Measurements from ENCODE around the gene CFAP77. TPM values are rescaled to one million over a fixed set of nuclear protein-coding genes. Genes with fewer than 3 reads are reported as not detected.

The CFAP77 gene
- polyA plus RNA-seq, 1 donor from 2014 or later: not detected

- no peaks in the 10 kb centered on the region for H3K79me2 ChIP-seq (replicated peaks; ENCODE audit: insufficient read depth, low read length)
- H3K9ac ChIP-seq (ENCODE audit: low read length): no peak overlapping the region
- H3F3A ChIP-seq (ENCODE audit: insufficient read depth, low read length, poor library complexity, severe bottlenecking): no peaks in the 10 kb centered on the region
- no peaks in the 10 kb centered on the region for H3K9me3 ChIP-seq (ENCODE audit: low read length)
- no peak overlapping the region for H3K27ac ChIP-seq (ENCODE audit: low read length)
- no peak overlapping the region for H2AFZ ChIP-seq (ENCODE audit: low read depth, low read length)
- no peak for TF ChIP-seq TAF1 (IDR thresholded peaks at IDR 0.05; ENCODE audit: low read depth)
- no peak for TF ChIP-seq CTCF (IDR thresholded peaks at IDR 0.05; ENCODE audit: poor library complexity, severe bottlenecking)
- H3K9me2 ChIP-seq (ENCODE audit: insufficient read depth, low read length): no peaks in the 10 kb centered on the region
- H3K4me3 ChIP-seq (ENCODE audit: low read length): no peak overlapping the region
- H3K27me3 ChIP-seq (ENCODE audit: insufficient read depth, low read depth, low read length): no peaks in the 10 kb centered on the region
- H4K20me1 ChIP-seq (ENCODE audit: insufficient read depth): no peaks in the 10 kb centered on the region
- H3K4me2 ChIP-seq (ENCODE audit: low read length): no peak overlapping the region
- H3K36me3 ChIP-seq (ENCODE audit: insufficient read depth, low read length): no peaks in the 10 kb centered on the region
These were observed 62.2 kb downstream of the CFAP77 start for GRCh38 chr9:132472199-132472598.

GRCh38 chr9:132472599-132472998 lies 62.6 kb downstream of the CFAP77 start:
- TF ChIP-seq CTCF (IDR thresholded peaks at IDR 0.05; ENCODE audit: poor library complexity, severe bottlenecking) (no peak), EZH2 (IDR thresholded peaks at IDR 0.05; ENCODE audit: borderline replicate concordance, insufficient read depth, low read length, poor library complexity, severe bottlenecking) (no peak), SMC3 (conservative IDR thresholded peaks at IDR 0.05; ENCODE audit: poor library complexity) (no peak)
- Histone ChIP-seq H3K9ac (ENCODE audit: low read length) (no peak overlapping the region), H3K4me3 (ENCODE audit: low read length) (no peak overlapping the region), H3K9me3 (ENCODE audit: low read length) (no peaks in the 10 kb centered on the region), H3K4me2 (ENCODE audit: low read length) (no peak overlapping the region), H3K9me2 (ENCODE audit: insufficient read depth, low read length) (no peaks in the 10 kb centered on the region), H4K20me1 (ENCODE audit: insufficient read depth) (no peaks in the 10 kb centered on the region), H3K79me2 (replicated peaks; ENCODE audit: insufficient read depth, low read length) (no peaks in the 10 kb centered on the region), H3F3A (ENCODE audit: insufficient read depth, low read length, poor library complexity, severe bottlenecking) (no peaks in the 10 kb centered on the region), H3K36me3 (ENCODE audit: insufficient read depth, low read length) (no peaks in the 10 kb centered on the region), H3K27ac (ENCODE audit: low read length) (no peak overlapping the region), H2AFZ (ENCODE audit: low read depth, low read length) (no peak overlapping the region), H3K27me3 (ENCODE audit: insufficient read depth, low read depth, low read length) (no peaks in the 10 kb centered on the region)

GRCh38 chr9:132474253-132474652 lies 64.2 kb downstream of the CFAP77 start:
- H3K9me3 ChIP-seq (ENCODE audit: low read length): no peaks in the 10 kb centered on the region
- H3K27ac ChIP-seq (ENCODE audit: low read length): no peak overlapping the region
- no peak for TF ChIP-seq RAD21 (conservative IDR thresholded peaks at IDR 0.05)
- no peak for TF ChIP-seq SMC3 (conservative IDR thresholded peaks at IDR 0.05; ENCODE audit: poor library complexity)
- no peak for TF ChIP-seq CTCF (IDR thresholded peaks at IDR 0.05; ENCODE audit: poor library complexity, severe bottlenecking)
- no peak for TF ChIP-seq REST (IDR thresholded peaks at IDR 0.05; ENCODE audit: borderline replicate concordance)
- no peak for TF ChIP-seq POLR2AphosphoS5 (IDR thresholded peaks at IDR 0.05)
- no peak for TF ChIP-seq EP300 (conservative IDR thresholded peaks at IDR 0.05; ENCODE audit: poor library complexity, severe bottlenecking)
- no peak for TF ChIP-seq EZH2 (IDR thresholded peaks at IDR 0.05; ENCODE audit: borderline replicate concordance, insufficient read depth, low read length, poor library complexity, severe bottlenecking)
- no peak for TF ChIP-seq MXI1 (conservative IDR thresholded peaks at IDR 0.05; ENCODE audit: poor library complexity, severe bottlenecking)
- no peak for TF ChIP-seq TAF1 (IDR thresholded peaks at IDR 0.05; ENCODE audit: low read depth)
- H3K4me3 ChIP-seq (ENCODE audit: low read length): no peak overlapping the region
- H3K9ac ChIP-seq (ENCODE audit: low read length): no peak overlapping the region
- no peaks in the 10 kb centered on the region for H3K36me3 ChIP-seq (ENCODE audit: insufficient read depth, low read length)
- no peaks in the 10 kb centered on the region for H3K27me3 ChIP-seq (ENCODE audit: insufficient read depth, low read depth, low read length)
- no peak overlapping the region for H3K4me2 ChIP-seq (ENCODE audit: low read length)
- no peaks in the 10 kb centered on the region for H3K9me2 ChIP-seq (ENCODE audit: insufficient read depth, low read length)
- no peaks in the 10 kb centered on the region for H3K79me2 ChIP-seq (replicated peaks; ENCODE audit: insufficient read depth, low read length)
- no peak overlapping the region for H2AFZ ChIP-seq (ENCODE audit: low read depth, low read length)
- H4K20me1 ChIP-seq (ENCODE audit: insufficient read depth): no peaks in the 10 kb centered on the region
- no peaks in the 10 kb centered on the region for H3F3A ChIP-seq (ENCODE audit: insufficient read depth, low read length, poor library complexity, severe bottlenecking)
